ENCODE data around the gene MPRIP. TPM values are rescaled to one million over a fixed set of nuclear protein-coding genes. Genes with fewer than 3 reads are reported as not detected.
A peak's percentile ranks its signal among the peaks of the same experiment; 100 is the strongest.
"Not testable (repeated sequence)": the region's sequence is repeated elsewhere in the genome, so short reads cannot be mapped to it uniquely, and the experiment has no call there.

The MPRIP gene
- total RNA-seq: 100 to 1,000 TPM; 196 to 207 TPM

- Mint-ChIP-seq H3K27me3 (no peaks in the 10 kb centered on the region), H3K4me3 (peak within 1 kb of the TSS; percentile 82), H3K9me3 (no peaks in the 10 kb centered on the region), H3K27ac (peak within 1 kb of the TSS; percentile 64), H3K36me3 (ENCODE audit: low read depth) (no peaks in the 10 kb centered on the region), H3K4me1 (peaks cover 46% of the 10 kb centered on the region)
- no peak for DNase-seq
- POLR2A ChIA-PET: interaction anchor here (0.8 to 1.9 kb wide), 7 partner anchors 9 to 239 kb away, joined by 3 to 7 read pairs (median 4); partner anchors contain the start of genes COPS3 and PLD6
- CTCF ChIA-PET: no interaction called here
Measured at GRCh38 chr17:17042384-17042736, at the start of gene MPRIP. Gene MPRIP (plus strand): TSS chr17:17042457. CDS start chr17:17042849, 392 bp downstream.

- CTCF ChIA-PET: interaction anchor here (1.4 to 1.8 kb wide), 2 partner anchors 18 to 131 kb away, joined by 3 to 4 read pairs; no protein-coding TSS in a partner anchor
- no peak for DNase-seq
- Mint-ChIP-seq H3K27me3 (peaks cover 15% of the 10 kb centered on the region), H3K36me3 (ENCODE audit: low read depth) (no peaks in the 10 kb centered on the region), H3K4me1 (peaks cover 16% of the 10 kb centered on the region), H3K27ac (no peak overlapping the region), H3K9me3 (no peaks in the 10 kb centered on the region), H3K4me3 (no peak overlapping the region)
- POLR2A ChIA-PET: no interaction called here
Measured at GRCh38 chr17:16994631-16995030, 47.6 kb upstream of the MPRIP start.

- CTCF ChIA-PET: no interaction called here
- H3K27ac Mint-ChIP-seq: no peak overlapping the region
Measured at GRCh38 chr17:16995930-16996329, 46.3 kb upstream of the MPRIP start.

GRCh38 chr17:16996726-16997125 lies 45.5 kb upstream of the MPRIP start:
- DNase-seq; H3K9me3 Mint-ChIP-seq; H3K27ac Mint-ChIP-seq; H3K4me3 Mint-ChIP-seq; H3K36me3 Mint-ChIP-seq (ENCODE audit: low read depth); CTCF ChIA-PET; H3K4me1 Mint-ChIP-seq: not testable (repeated sequence)
- POLR2A ChIA-PET: interaction anchor here (0.5 kb wide), 1 partner anchor 211 kb away, joined by 3 read pairs; no protein-coding TSS in a partner anchor
- peaks cover 17% of the 10 kb centered on the region for H3K27me3 Mint-ChIP-seq

More at GRCh38 chr17:16995930-16996329, 46.3 kb upstream of the MPRIP start:
- Mint-ChIP-seq H3K27me3 (peaks cover 17% of the 10 kb centered on the region), H3K4me3 (no peak overlapping the region), H3K36me3 (ENCODE audit: low read depth) (no peaks in the 10 kb centered on the region), H3K4me1 (peaks cover 4% of the 10 kb centered on the region), H3K9me3 (no peaks in the 10 kb centered on the region)
- no peak for DNase-seq
- POLR2A ChIA-PET: no interaction called here

GRCh38 chr17:16997514-16998429 lies 44.5 kb upstream of the MPRIP start:
- POLR2A ChIA-PET: interaction anchor here (0.5 kb wide), 1 partner anchor 210 kb away, joined by 3 read pairs; no protein-coding TSS in a partner anchor
- H3K27ac Mint-ChIP-seq: no peak overlapping the region
- H3K27me3 Mint-ChIP-seq: peaks cover 17% of the 10 kb centered on the region
- DNase-seq: no peak
- no peak overlapping the region for H3K4me3 Mint-ChIP-seq
- peaks cover 2% of the 10 kb centered on the region for H3K4me1 Mint-ChIP-seq
- H3K9me3 Mint-ChIP-seq: no peaks in the 10 kb centered on the region
- CTCF ChIA-PET: no interaction called here
- no peaks in the 10 kb centered on the region for H3K36me3 Mint-ChIP-seq (ENCODE audit: low read depth)

GRCh38 chr17:16999931-17000625 lies 42.2 kb upstream of the MPRIP start:
- H3K36me3 Mint-ChIP-seq (ENCODE audit: low read depth): no peaks in the 10 kb centered on the region
- CTCF ChIA-PET: interaction anchor here (0.6 to 1.7 kb wide), 4 partner anchors 10 to 316 kb away, joined by 3 to 5 read pairs (median 3); no protein-coding TSS in a partner anchor
- no peak overlapping the region for H3K27ac Mint-ChIP-seq
- POLR2A ChIA-PET: no interaction called here
- DNase-seq: no peak
- H3K4me3 Mint-ChIP-seq: no peak overlapping the region
- H3K4me1 Mint-ChIP-seq: peaks cover 2% of the 10 kb centered on the region
- H3K9me3 Mint-ChIP-seq: no peaks in the 10 kb centered on the region
- peaks cover 3% of the 10 kb centered on the region for H3K27me3 Mint-ChIP-seq

GRCh38 chr17:17001076-17001777 lies 41.0 kb upstream of the MPRIP start:
- Mint-ChIP-seq H3K9me3 (no peaks in the 10 kb centered on the region), H3K27ac (no peak overlapping the region), H3K4me1 (peaks cover 2% of the 10 kb centered on the region), H3K4me3 (no peak overlapping the region), H3K36me3 (ENCODE audit: low read depth) (no peaks in the 10 kb centered on the region), H3K27me3 (peaks cover 3% of the 10 kb centered on the region)
- no peak for DNase-seq
- POLR2A ChIA-PET: no interaction called here
- CTCF ChIA-PET: interaction anchor here (0.5 to 1.7 kb wide), 4 partner anchors 11 to 315 kb away, joined by 3 to 5 read pairs (median 3); no protein-coding TSS in a partner anchor

- CTCF ChIA-PET: no interaction called here
Measured at GRCh38 chr17:17001874-17002520, 40.3 kb upstream of the MPRIP start.

GRCh38 chr17:17002731-17003715 lies 39.2 kb upstream of the MPRIP start:
- H3K27me3 Mint-ChIP-seq; H3K36me3 Mint-ChIP-seq (ENCODE audit: low read depth); H3K4me1 Mint-ChIP-seq; H3K4me3 Mint-ChIP-seq; H3K27ac Mint-ChIP-seq; CTCF ChIA-PET; H3K9me3 Mint-ChIP-seq; POLR2A ChIA-PET; DNase-seq: not testable (repeated sequence)

More at GRCh38 chr17:17001874-17002520, 40.3 kb upstream of the MPRIP start:
- Mint-ChIP-seq H3K4me3 (no peak overlapping the region), H3K27me3 (peaks cover 3% of the 10 kb centered on the region), H3K4me1 (peaks cover 2% of the 10 kb centered on the region), H3K36me3 (ENCODE audit: low read depth) (no peaks in the 10 kb centered on the region), H3K9me3 (no peaks in the 10 kb centered on the region), H3K27ac (no peak overlapping the region)
- peak; percentile 81 for DNase-seq
- POLR2A ChIA-PET: no interaction called here

GRCh38 chr17:17004251-17004996 lies 37.8 kb upstream of the MPRIP start:
- Mint-ChIP-seq H3K36me3 (ENCODE audit: low read depth) (no peaks in the 10 kb centered on the region), H3K4me3 (no peak overlapping the region), H3K27me3 (peaks cover 3% of the 10 kb centered on the region), H3K4me1 (peaks cover 2% of the 10 kb centered on the region), H3K27ac (no peak overlapping the region), H3K9me3 (no peaks in the 10 kb centered on the region)
- no peak for DNase-seq
- POLR2A ChIA-PET: no interaction called here
- CTCF ChIA-PET: no interaction called here

- H3K27me3 Mint-ChIP-seq; H3K27ac Mint-ChIP-seq; H3K4me1 Mint-ChIP-seq; CTCF ChIA-PET; H3K36me3 Mint-ChIP-seq (ENCODE audit: low read depth); H3K4me3 Mint-ChIP-seq; H3K9me3 Mint-ChIP-seq; DNase-seq: not testable (repeated sequence)
- POLR2A ChIA-PET: interaction anchor here (1.4 kb wide), 1 partner anchor 24 kb away, joined by 3 read pairs; no protein-coding TSS in a partner anchor
Measured at GRCh38 chr17:17004997-17005614, 37.2 kb upstream of the MPRIP start.
